Right cardiac atrium (tissue), 5 donors: ENCODE results near the gene GALR1. TPM values are rescaled to one million over a fixed set of nuclear protein-coding genes. Genes with fewer than 3 reads are reported as not detected.

ENCODE experiments used
- ATAC-seq, 2 donors: fragments of 200-7000 bp; cut with Tn5 transposase; one replicate each; pipeline versions ENCODE4 v1.8.0 to v1.9.1; 2020; ENCODE audit warnings: moderate library complexity in 2 of 2, mild to moderate bottlenecking in 1 of 2
- DNase-seq, 3 donors: peaks; one replicate each; pipeline ENCODE4 v3.0.0-alpha.2; 2020
- H3K27ac ChIP-seq: one replicate; pipeline ENCODE4 v1.5.1; 2013; ENCODE audit warnings: mild to moderate bottlenecking, low read length, control low read depth, moderate library complexity
- H3K27me3 ChIP-seq: one replicate; pipeline ENCODE4 v1.6.1; 2013; ENCODE audit not compliant: control insufficient read depth, insufficient read depth
- H3K4me1 ChIP-seq: one replicate; pipeline ENCODE4 v1.6.1; 2013; ENCODE audit warnings: low read length; ENCODE audit not compliant: control insufficient read depth, insufficient read depth
- H3K4me3 ChIP-seq: one replicate; pipeline ENCODE4 v1.5.1; 2013; ENCODE audit warnings: low read length, control low read depth
- H3K9me3 ChIP-seq: one replicate; pipeline ENCODE4 v1.6.1; 2013; ENCODE audit warnings: low read length; ENCODE audit not compliant: control insufficient read depth
- WGBS: extraction: QIAGEN DNeasy Blood & Tissue Kit; methylation state at CpG from one replicate; pipeline ENCODE4 v1.1.7; 2013; 5-methylcytosine and 5-hydroxymethylcytosine counted together
- intact Hi-C, 4 donors: fragments of 100-400 bp; cut with DNase I; formaldehyde crosslinking; loops; one replicate each; pipeline versions ENCODE4 v1.11.0 to v1.14.0; 2022 to 2023
- polyA plus RNA-seq: library from polyadenylated mRNA; stranded (reverse); fragments of 200-250 nt; gene quantifications from one replicate; pipeline ENCODE4 v1.2.3, GENCODE V29; 2013
- total RNA-seq, 4 donors: library from RNA; stranded (reverse); fragmentation: NEBNext Ultra II Directional; extraction: Animal tissue kit (Norgen Biotek cat#: 25700); gene quantifications; one replicate each; pipeline ENCODE4 v1.2.1, GENCODE V29; 2021
- donor health status: healthy with polysubstance abuse.
- donor health status: DM: no; HTN: yes; CAD: no.
- donor health status: DM: no; HTN: no; CAD: no.
- donor health status: DM: no; HTN: yes; CAD: no; lungs with severe emphysema.
- donor health status: DM: yes; HTN: yes; CAD: no.

Gene GALR1
- total and polyA plus RNA-seq, 5 donors: 0.02 to 0.03 TPM; not detected in 3

GRCh38 chr18:77298172-77298571 is 48.5 kb downstream of the GALR1 start:
- no peak for ATAC-seq
- no peak overlapping the region for H3K27ac ChIP-seq
- WGBS: 52% methylated on average over 8 of the region's 8 CpGs
- no peaks in the 10 kb centered on the region for H3K27me3 ChIP-seq
- no peak overlapping the region for H3K4me3 ChIP-seq
- intact Hi-C loops: no loop called here
- no peaks in the 10 kb centered on the region for H3K4me1 ChIP-seq
- no peak for DNase-seq
- H3K9me3 ChIP-seq: no peaks in the 10 kb centered on the region

- DNase-seq: no peak
- no peak for ATAC-seq
- Histone ChIP-seq H3K27ac (no peak overlapping the region), H3K27me3 (no peaks in the 10 kb centered on the region), H3K9me3 (no peaks in the 10 kb centered on the region), H3K4me1 (no peaks in the 10 kb centered on the region), H3K4me3 (no peak overlapping the region)
- WGBS: 84% methylated on average over 6 of the region's 6 CpGs
- intact Hi-C loops: no loop called here
Observed at GRCh38 chr18:77299706-77300105, 50.1 kb downstream of the GALR1 start.

- intact Hi-C loops: no loop called here
Observed at GRCh38 chr18:77300579-77300978, 50.9 kb downstream of the GALR1 start.

GRCh38 chr18:77304268-77304667 is 54.6 kb downstream of the GALR1 start:
- no peaks in the 10 kb centered on the region for H3K4me1 ChIP-seq
- no peaks in the 10 kb centered on the region for H3K27me3 ChIP-seq
- 87% methylated on average over 7 of the region's 7 CpGs for WGBS
- DNase-seq (no peak), ATAC-seq (no peak)
- intact Hi-C loops: no loop called here
- no peak overlapping the region for H3K27ac ChIP-seq
- H3K9me3 ChIP-seq: no peaks in the 10 kb centered on the region
- no peak overlapping the region for H3K4me3 ChIP-seq

More at GRCh38 chr18:77300579-77300978, 50.9 kb downstream of the GALR1 start:
- no peaks in the 10 kb centered on the region for H3K4me1 ChIP-seq
- ATAC-seq: no peak
- H3K4me3 ChIP-seq: no peak overlapping the region
- 53% methylated on average over 7 of the region's 7 CpGs for WGBS
- no peak for DNase-seq
- no peaks in the 10 kb centered on the region for H3K27me3 ChIP-seq
- no peaks in the 10 kb centered on the region for H3K9me3 ChIP-seq
- H3K27ac ChIP-seq: no peak overlapping the region

- no peak for ATAC-seq
- Histone ChIP-seq H3K4me1 (no peaks in the 10 kb centered on the region), H3K4me3 (no peak overlapping the region), H3K27me3 (no peaks in the 10 kb centered on the region), H3K27ac (no peak overlapping the region), H3K9me3 (no peaks in the 10 kb centered on the region)
- no peak for DNase-seq
- intact Hi-C loops: no loop called here
- WGBS: 97% methylated on average over 4 of the region's 4 CpGs
Observed at GRCh38 chr18:77305676-77306075, 56.0 kb downstream of the GALR1 start.

GRCh38 chr18:77308216-77308615 is 58.6 kb downstream of the GALR1 start:
- Histone ChIP-seq H3K4me3 (no peak overlapping the region), H3K4me1 (no peaks in the 10 kb centered on the region), H3K27ac (no peak overlapping the region), H3K27me3 (no peaks in the 10 kb centered on the region), H3K9me3 (no peaks in the 10 kb centered on the region)
- 72% methylated on average over 6 of the region's 6 CpGs for WGBS
- intact Hi-C loops: no loop called here
- DNase-seq (no peak), ATAC-seq (no peak)

- Histone ChIP-seq H3K4me1 (no peaks in the 10 kb centered on the region), H3K27me3 (no peaks in the 10 kb centered on the region), H3K27ac (no peak overlapping the region), H3K9me3 (no peaks in the 10 kb centered on the region), H3K4me3 (no peak overlapping the region)
- DNase-seq (no peak), ATAC-seq (no peak)
- intact Hi-C loops: no loop called here
- 91% methylated on average over 6 of the region's 6 CpGs for WGBS
Observed at GRCh38 chr18:77314511-77314910, 64.9 kb downstream of the GALR1 start.

GRCh38 chr18:77314952-77315351 is 65.3 kb downstream of the GALR1 start:
- Histone ChIP-seq H3K4me3 (no peak overlapping the region), H3K9me3 (no peaks in the 10 kb centered on the region), H3K27ac (no peak overlapping the region), H3K4me1 (no peaks in the 10 kb centered on the region), H3K27me3 (no peaks in the 10 kb centered on the region)
- 94% methylated on average over 10 of the region's 10 CpGs for WGBS
- ATAC-seq: no peak
- DNase-seq: no peak
- intact Hi-C loops: no loop called here

GRCh38 chr18:77316008-77316407 is 66.4 kb downstream of the GALR1 start:
- intact Hi-C loops: no loop called here
- WGBS: 63% methylated on average over 3 of the region's 3 CpGs
- no peak for ATAC-seq

GRCh38 chr18:77316641-77317040 is 67.0 kb downstream of the GALR1 start:
- whole genome bisulfite sequencing: 72% methylated on average over 4 of the region's 4 CpGs
- no peaks in the 10 kb centered on the region for H3K4me1 ChIP-seq
- no peak overlapping the region for H3K27ac ChIP-seq
- ATAC-seq: no peak
- no peaks in the 10 kb centered on the region for H3K27me3 ChIP-seq
- DNase-seq: no peak
- no peak overlapping the region for H3K4me3 ChIP-seq
- intact Hi-C loops: no loop called here
- H3K9me3 ChIP-seq: no peaks in the 10 kb centered on the region

More at GRCh38 chr18:77316008-77316407, 66.4 kb downstream of the GALR1 start:
- H3K9me3 ChIP-seq: no peaks in the 10 kb centered on the region
- H3K27me3 ChIP-seq: no peaks in the 10 kb centered on the region
- no peak overlapping the region for H3K4me3 ChIP-seq
- no peak overlapping the region for H3K27ac ChIP-seq
- no peaks in the 10 kb centered on the region for H3K4me1 ChIP-seq
- DNase-seq: no peak

- Histone ChIP-seq H3K4me1 (no peaks in the 10 kb centered on the region), H3K27me3 (no peaks in the 10 kb centered on the region), H3K9me3 (no peaks in the 10 kb centered on the region), H3K4me3 (no peak overlapping the region), H3K27ac (no peak overlapping the region)
- WGBS: 23% methylated on average over 5 of the region's 5 CpGs
- DNase-seq (no peak), ATAC-seq (peak; percentile 78 to 83)
- intact Hi-C loops: no loop called here
Observed at GRCh38 chr18:77320971-77321559, 71.4 kb downstream of the GALR1 start.
